ENCODE results near the gene PLEKHM3.

DNA sequence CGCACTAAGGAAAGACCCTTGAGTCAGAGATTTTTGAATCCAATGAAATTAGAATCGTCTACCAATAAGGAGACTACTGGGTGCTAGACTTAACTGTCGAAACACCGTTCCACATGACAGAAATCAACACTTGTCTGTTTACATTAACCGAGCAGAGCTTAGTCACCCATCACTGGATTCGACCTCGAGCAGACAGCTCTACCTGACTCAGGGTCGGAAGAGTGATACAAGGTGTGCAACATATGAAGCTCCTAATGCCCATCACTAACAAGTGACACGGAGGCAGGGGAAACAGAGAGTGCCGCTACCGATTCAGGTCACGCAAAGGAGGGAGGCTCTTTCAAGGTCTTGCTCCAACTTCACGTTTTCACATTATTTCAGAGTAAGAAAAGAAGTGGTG lies 201.5 kb downstream of the PLEKHM3 start:
- no peak for TF ChIP-seq BHLHE40 (IDR thresholded peaks at IDR 0.05; ENCODE audit: low read depth, low read length)
- TF ChIP-seq, protein P1, sequence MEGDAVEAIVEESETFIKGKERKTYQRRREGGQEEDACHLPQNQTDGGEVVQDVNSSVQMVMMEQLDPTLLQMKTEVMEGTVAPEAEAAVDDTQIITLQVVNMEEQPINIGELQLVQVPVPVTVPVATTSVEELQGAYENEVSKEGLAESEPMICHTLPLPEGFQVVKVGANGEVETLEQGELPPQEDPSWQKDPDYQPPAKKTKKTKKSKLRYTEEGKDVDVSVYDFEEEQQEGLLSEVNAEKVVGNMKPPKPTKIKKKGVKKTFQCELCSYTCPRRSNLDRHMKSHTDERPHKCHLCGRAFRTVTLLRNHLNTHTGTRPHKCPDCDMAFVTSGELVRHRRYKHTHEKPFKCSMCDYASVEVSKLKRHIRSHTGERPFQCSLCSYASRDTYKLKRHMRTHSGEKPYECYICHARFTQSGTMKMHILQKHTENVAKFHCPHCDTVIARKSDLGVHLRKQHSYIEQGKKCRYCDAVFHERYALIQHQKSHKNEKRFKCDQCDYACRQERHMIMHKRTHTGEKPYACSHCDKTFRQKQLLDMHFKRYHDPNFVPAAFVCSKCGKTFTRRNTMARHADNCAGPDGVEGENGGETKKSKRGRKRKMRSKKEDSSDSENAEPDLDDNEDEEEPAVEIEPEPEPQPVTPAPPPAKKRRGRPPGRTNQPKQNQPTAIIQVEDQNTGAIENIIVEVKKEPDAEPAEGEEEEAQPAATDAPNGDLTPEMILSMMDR (IDR thresholded peaks at IDR 0.05), result no peak
- TF ChIP-seq EP300 (IDR thresholded peaks at IDR 0.05), result no peak
- no peak for TF ChIP-seq CEBPB (IDR thresholded peaks at IDR 0.05)
- no peak for TF ChIP-seq POLR2A (IDR thresholded peaks at IDR 0.05; ENCODE audit: low read length)
- TF ChIP-seq ZC3H11A (IDR thresholded peaks at IDR 0.05), result no peak
- no peak for TF ChIP-seq RFX5 (IDR thresholded peaks at IDR 0.05)

Measured in A549 (cell line).